PC-9 (cell line): ENCODE results near the gene CUL2. TPM values are rescaled to one million over a fixed set of nuclear protein-coding genes. Genes with fewer than 3 reads are reported as not detected.

Experiments
- BruUV-seq: library from RNA; stranded (reverse); fragments of 400-500 nt; replicated peaks from 2 replicates; lab custom pipeline; 2021; lab: Mats Ljungman, UMichigan
- CTCF ChIA-PET: fragments of 300-600 bp; sonication (Branson Sonifier 250); formaldehyde crosslinking; loops from one replicate; lab custom pipeline; 2022; ENCODE audit warnings: antibody characterized with exemption; lab: Charles Lee
- POLR2A ChIA-PET: fragments of 300-600 bp; sonication (Branson Sonifier 250); formaldehyde crosslinking; loops from one replicate; lab custom pipeline; 2022; ENCODE audit warnings: antibody characterized with exemption; ENCODE audit not compliant: unreplicated experiment; lab: Charles Lee
- DNase-seq, 2 experiments: peaks; one replicate each; pipeline versions ENCODE4 v3.0.0 to v3.0.0-alpha.2; 2015 to 2022; ENCODE audit warnings: mixed read lengths in 1 of 2
- H2AFZ ChIP-seq: fragments of 200-600 bp; sonication (generic); 2 replicates; pipeline ENCODE4 v1.8.1; 2017; ENCODE audit warnings: antibody characterized with exemption
- H3F3A ChIP-seq: fragments of 200-600 bp; sonication (generic); 2 replicates; pipeline ENCODE4 v1.8.1; 2017; ENCODE audit warnings: antibody characterized with exemption, mild to moderate bottlenecking, low read depth; ENCODE audit not compliant: insufficient read depth
- H3K27ac ChIP-seq: fragments of 200-600 bp; sonication (generic); 2 replicates; pipeline ENCODE4 v1.6.1; 2016; ENCODE audit warnings: mixed run types
- H3K27me3 ChIP-seq: fragments of 200-600 bp; sonication (generic); 2 replicates; pipeline ENCODE4 v1.6.1; 2016; ENCODE audit warnings: low read depth, mixed run types; ENCODE audit not compliant: insufficient read depth
- H3K36me3 ChIP-seq: fragments of 200-600 bp; sonication (generic); 2 replicates; pipeline ENCODE4 v1.6.1; 2016; ENCODE audit warnings: low read depth, mixed run types
- H3K4me1 ChIP-seq: fragments of 200-600 bp; sonication (generic); replicated peaks from 2 replicates; pipeline ENCODE4 v1.6.1; 2016; ENCODE audit warnings: mixed run types; ENCODE audit not compliant: insufficient read depth
- H3K4me2 ChIP-seq: fragments of 200-600 bp; sonication (generic); 2 replicates; pipeline ENCODE4 v1.6.1; 2017; ENCODE audit warnings: mixed run types
- H3K4me3 ChIP-seq: fragments of 200-600 bp; sonication (generic); 2 replicates; pipeline ENCODE4 v1.6.1; 2016; ENCODE audit warnings: mixed run types
- H3K79me2 ChIP-seq: fragments of 200-600 bp; sonication (generic); 2 replicates; pipeline ENCODE4 v1.6.1; 2017; ENCODE audit warnings: low read depth, mixed run types
- H3K9me2 ChIP-seq: fragments of 200-600 bp; sonication (generic); 2 replicates; pipeline ENCODE4 v1.8.1; 2017; ENCODE audit warnings: mild to moderate bottlenecking; ENCODE audit not compliant: insufficient read depth
- H3K9me3 ChIP-seq: fragments of 200-600 bp; sonication (generic); 2 replicates; pipeline ENCODE4 v1.8.1; 2016; ENCODE audit warnings: low read depth; ENCODE audit not compliant: insufficient read depth
- H4K20me1 ChIP-seq: fragments of 200-600 bp; sonication (generic); 2 replicates; pipeline ENCODE4 v1.8.1; 2017; ENCODE audit not compliant: insufficient read depth
- CTCF ChIP-seq: fragments of 200-600 bp; sonication (generic); conservative IDR thresholded peaks from 2 replicates; pipeline ENCODE4 v1.6.1; 2017; ENCODE audit warnings: mixed run types, antibody characterized with exemption, mild to moderate bottlenecking, moderate library complexity
- EZH2 ChIP-seq: fragments of 200-600 bp; sonication (generic); IDR thresholded peaks from 2 replicates; pipeline ENCODE4 v1.8.0; 2017; ENCODE audit warnings: antibody characterized with exemption, low read depth
- intact Hi-C: fragments of 100-400 bp; cut with micrococcal nuclease; formaldehyde crosslinking; loops from one replicate; pipeline ENCODE4 v1.10.0; 2022; ENCODE audit not compliant: unreplicated experiment
- total RNA-seq: library from RNA; stranded (reverse); gene quantifications from 2 replicates; pipeline ENCODE4 v1.2.3, GENCODE V29; 2021

The CUL2 gene
- total RNA-seq, 1 experiment from 2014 or later, result 31.5 TPM

GRCh38 chr10:35096312-35096711, 6.2 kb upstream of the CUL2 start:
- Histone ChIP-seq H3K9me3 (no peaks in the 10 kb centered on the region), H3F3A (no peaks in the 10 kb centered on the region), H3K9me2 (no peaks in the 10 kb centered on the region), H3K27ac (no peak overlapping the region), H3K4me2 (no peak overlapping the region), H3K4me1 (no peaks in the 10 kb centered on the region), H4K20me1 (no peaks in the 10 kb centered on the region), H3K36me3 (no peaks in the 10 kb centered on the region), H3K27me3 (no peaks in the 10 kb centered on the region), H3K79me2 (no peaks in the 10 kb centered on the region), H2AFZ (no peak overlapping the region), H3K4me3 (no peak overlapping the region)
- POLR2A ChIA-PET, result no interaction called here
- no TSS peak for BruUV-seq
- DNase-seq, result no peak
- intact Hi-C loops, result no loop called here
- CTCF ChIA-PET, result no interaction called here
- TF ChIP-seq CTCF (no peak), EZH2 (no peak)

GRCh38 chr10:35092851-35093250, 2.7 kb upstream of the CUL2 start:
- H2AFZ ChIP-seq, result no peak overlapping the region
- H3K4me3 ChIP-seq, result no peak overlapping the region
- TF ChIP-seq CTCF (no peak), EZH2 (no peak)
- POLR2A ChIA-PET, result no interaction called here
- CTCF ChIA-PET, result no interaction called here
- H3K9me3 ChIP-seq, result no peaks in the 10 kb centered on the region
- no peaks in the 10 kb centered on the region for H3K36me3 ChIP-seq
- H3K27me3 ChIP-seq, result no peaks in the 10 kb centered on the region
- H3K4me2 ChIP-seq, result no peak overlapping the region
- H3K79me2 ChIP-seq, result peaks cover 20% of the 10 kb centered on the region
- H3K9me2 ChIP-seq, result no peaks in the 10 kb centered on the region
- intact Hi-C loops, result no loop called here
- no peaks in the 10 kb centered on the region for H3F3A ChIP-seq
- no peaks in the 10 kb centered on the region for H4K20me1 ChIP-seq
- no peak overlapping the region for H3K27ac ChIP-seq
- no TSS peak for BruUV-seq
- H3K4me1 ChIP-seq, result peaks cover 14% of the 10 kb centered on the region
- no peak for DNase-seq

- Histone ChIP-seq H3K9me3 (no peaks in the 10 kb centered on the region), H3K4me2 (no peak overlapping the region), H3K9me2 (no peaks in the 10 kb centered on the region), H4K20me1 (no peaks in the 10 kb centered on the region), H3F3A (no peaks in the 10 kb centered on the region), H3K36me3 (no peaks in the 10 kb centered on the region), H2AFZ (no peak overlapping the region), H3K79me2 (peaks cover 27% of the 10 kb centered on the region), H3K4me1 (peaks cover 14% of the 10 kb centered on the region), H3K27me3 (no peaks in the 10 kb centered on the region), H3K27ac (no peak overlapping the region), H3K4me3 (no peak overlapping the region)
- no TSS peak for BruUV-seq
- ChIA-PET CTCF (no interaction called here), POLR2A (no interaction called here)
- intact Hi-C loops, result no loop called here
- DNase-seq, result no peak
- no peak for TF ChIP-seq CTCF
- TF ChIP-seq EZH2, result no peak
Observed at GRCh38 chr10:35091994-35092790, 2.1 kb upstream of the CUL2 start.
